GM19239 (cell line): ENCODE measurements around the gene LCE1E.

Source experiments
- DNase-seq: peaks from one replicate; pipeline ENCODE4 v3.0.0; 2011; ENCODE audit warnings: low spot score; ENCODE audit not compliant: insufficient read length
- FAIRE-seq: peaks from 2 replicates; lab custom pipeline; 2011; peaks lifted over from hg19 to GRCh38; lab: Jason Lieb, UNC

The LCE1E gene

DNA sequence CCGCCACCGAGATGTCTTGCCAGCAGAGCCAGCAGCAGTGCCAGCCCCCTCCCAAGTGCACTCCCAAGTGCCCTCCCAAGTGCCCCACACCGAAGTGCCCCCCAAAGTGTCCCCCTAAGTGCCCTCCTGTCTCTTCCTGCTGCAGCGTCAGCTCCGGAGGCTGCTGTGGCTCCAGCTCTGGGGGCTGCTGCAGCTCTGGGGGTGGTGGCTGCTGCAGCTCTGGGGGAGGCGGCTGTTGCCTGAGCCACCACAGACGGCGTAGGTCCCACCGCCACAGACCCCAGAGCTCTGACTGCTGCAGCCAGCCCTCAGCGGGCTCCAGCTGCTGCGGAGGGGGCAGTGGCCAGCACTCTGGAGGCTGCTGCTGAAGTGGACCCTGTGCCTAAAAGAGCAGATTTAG, 9.7 kb upstream of the LCE1E start:
- no peak for DNase-seq

DNA sequence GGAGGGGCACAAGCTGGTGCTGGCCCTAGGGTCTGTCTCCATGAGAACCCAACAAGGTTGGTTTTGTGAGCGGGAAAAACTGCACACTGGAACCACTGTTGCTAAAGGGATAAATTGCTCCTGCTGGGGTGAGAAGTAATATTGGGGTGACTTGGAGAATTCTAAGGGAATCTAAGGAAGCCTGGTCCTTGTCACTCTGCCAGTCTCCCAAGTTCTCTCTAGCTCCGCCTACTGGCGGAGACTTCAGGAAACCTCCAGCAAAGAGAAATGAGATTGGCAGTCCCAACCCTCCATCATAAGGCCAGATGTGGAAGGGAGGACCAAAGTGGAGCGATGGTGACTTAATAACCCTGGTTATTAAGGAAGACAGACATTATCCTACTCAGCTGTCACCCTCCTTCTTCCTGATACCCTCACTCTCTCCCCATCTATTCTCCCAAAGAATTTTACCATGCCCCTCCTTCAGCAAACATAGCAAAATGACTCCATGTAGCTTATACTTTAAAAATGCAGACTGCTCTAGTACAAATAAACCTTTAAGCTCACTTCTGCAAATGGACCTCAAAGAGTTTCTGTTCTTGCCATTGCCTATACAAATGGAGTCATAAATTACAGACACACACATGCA, 8.4 kb upstream of the LCE1E start:
- DNase-seq (no peak), FAIRE-seq (no peak)

More for the DNA sequence above, 9.7 kb upstream of the LCE1E start:
- no peak for FAIRE-seq

- FAIRE-seq (no peak), DNase-seq (no peak)
Measured at GRCh38 chr1:152783095-152783494, 3.0 kb upstream of the LCE1E start.

GRCh38 chr1:152795686-152796085, 9.6 kb downstream of the LCE1E start:
- DNase-seq (no peak), FAIRE-seq (no peak)

DNA sequence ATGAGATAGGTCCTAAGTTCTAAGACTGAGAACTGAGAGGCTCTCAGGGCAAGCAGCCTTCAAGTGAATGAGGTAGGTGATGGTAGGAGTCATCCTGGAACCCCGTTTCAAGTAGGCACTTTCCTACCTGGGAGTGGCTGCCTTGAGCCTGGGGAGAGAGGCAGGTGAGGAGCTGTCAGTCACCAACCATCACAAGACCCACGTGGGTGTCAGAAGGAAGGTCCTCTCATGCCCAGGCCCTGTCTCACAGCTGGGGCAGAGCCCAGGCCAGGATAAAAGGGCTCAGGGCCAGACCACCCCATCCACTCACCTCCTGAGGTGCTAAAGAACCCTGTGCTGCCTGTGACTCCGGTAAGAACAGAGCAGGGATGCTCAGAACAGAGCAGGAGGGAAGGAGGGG, 10.4 kb downstream of the LCE1E start, which contains the start of gene LCE1D:
LCE1D (plus strand) TSS at position 301 of the 400 bp plus-strand sequence. CDS start 1,074 bp downstream, outside the sequence.
- no peak for DNase-seq
- FAIRE-seq: no peak

DNA sequence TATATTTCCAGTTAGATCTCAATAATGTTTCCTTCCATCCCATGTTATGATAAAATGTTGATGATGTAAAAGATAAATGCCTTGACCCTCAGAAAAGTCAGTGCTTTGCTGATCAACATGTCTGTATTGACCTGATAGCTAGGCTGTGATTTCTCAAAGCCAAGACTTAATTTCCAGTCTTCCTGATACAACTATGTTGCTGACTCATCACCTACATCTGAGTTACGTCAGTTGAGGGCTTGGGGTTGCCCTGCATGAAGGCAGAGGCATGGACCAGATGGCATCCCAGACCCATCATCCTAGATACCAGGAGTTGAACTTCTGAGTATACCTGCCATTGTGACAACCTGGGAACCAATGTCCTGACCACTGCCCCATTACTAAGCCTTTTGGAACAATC, 15.3 kb downstream of the LCE1E start:
- DNase-seq: no peak

GRCh38 chr1:152806576-152806975, 20.5 kb downstream of the LCE1E start, which contains the start of gene LCE1C:
Gene LCE1C, minus strand, starts transcription at chr1:152806651. Its CDS starts 1,173 bp downstream, at chr1:152805478.
- FAIRE-seq: no peak
- no peak for DNase-seq

More for the DNA sequence above, 15.3 kb downstream of the LCE1E start:
- FAIRE-seq: no peak

DNA sequence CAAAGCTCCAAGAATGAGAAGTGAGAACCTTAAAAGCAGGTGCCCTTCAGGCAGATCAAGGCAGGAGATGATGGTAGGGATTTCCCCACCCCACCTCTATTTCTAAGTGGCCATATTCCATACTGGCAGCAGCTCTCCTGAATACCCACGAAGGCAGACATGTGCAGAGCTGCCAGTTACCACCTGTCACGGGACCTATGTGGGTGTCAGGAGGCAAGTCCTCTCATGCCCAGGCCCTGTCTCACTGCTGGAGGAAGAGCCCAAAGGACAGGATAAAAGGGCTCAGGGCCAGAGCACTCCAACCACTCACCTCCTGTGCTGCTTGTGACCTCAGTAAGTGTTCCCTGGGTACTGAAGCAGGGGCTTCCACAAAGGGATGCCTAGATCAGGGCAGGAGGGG, 25.0 kb downstream of the LCE1E start:
- DNase-seq: no peak
- no peak for FAIRE-seq

DNA sequence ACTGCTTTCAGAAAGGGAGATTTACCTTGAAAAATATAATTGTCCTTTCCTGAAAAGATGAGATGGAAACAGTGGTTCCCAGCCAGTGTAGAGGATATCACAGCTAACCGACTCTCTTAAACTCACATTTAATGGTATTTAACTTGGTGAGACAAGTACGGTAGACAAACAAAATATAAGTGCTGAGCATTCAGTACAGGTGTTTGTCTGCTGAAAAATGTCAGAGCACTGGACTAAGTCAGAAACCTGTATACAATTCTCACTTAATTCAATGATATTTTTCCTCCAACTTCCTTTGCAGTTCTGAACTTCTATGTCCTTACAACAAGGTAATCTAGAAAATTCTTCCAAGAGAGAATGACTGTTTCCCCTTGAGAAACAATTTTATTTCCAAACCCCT, 25.6 kb downstream of the LCE1E start, which contains the start of gene LCE1B:
LCE1B (plus strand) TSS at position 301 of the 400 bp plus-strand sequence. CDS start 476 bp downstream, outside the sequence.
- FAIRE-seq: no peak
- no peak for DNase-seq

- FAIRE-seq: no peak
Measured at GRCh38 chr1:152817309-152817708, 31.3 kb downstream of the LCE1E start.

GRCh38 chr1:152823294-152823693, 37.2 kb downstream of the LCE1E start:
- no peak for FAIRE-seq

More at GRCh38 chr1:152817309-152817708, 31.3 kb downstream of the LCE1E start:
- no peak for DNase-seq

GRCh38 chr1:152824964-152825363, 38.9 kb downstream of the LCE1E start:
- no peak for FAIRE-seq
- DNase-seq: no peak

More at GRCh38 chr1:152823294-152823693, 37.2 kb downstream of the LCE1E start:
- DNase-seq: no peak

- FAIRE-seq (no peak), DNase-seq (no peak)
Measured at GRCh38 chr1:152827173-152827572, 41.1 kb downstream of the LCE1E start, which contains the start of gene LCE1A. Gene LCE1A, plus strand, starts transcription at chr1:152827473. Its CDS starts 0 bp downstream, at chr1:152827473.

DNA sequence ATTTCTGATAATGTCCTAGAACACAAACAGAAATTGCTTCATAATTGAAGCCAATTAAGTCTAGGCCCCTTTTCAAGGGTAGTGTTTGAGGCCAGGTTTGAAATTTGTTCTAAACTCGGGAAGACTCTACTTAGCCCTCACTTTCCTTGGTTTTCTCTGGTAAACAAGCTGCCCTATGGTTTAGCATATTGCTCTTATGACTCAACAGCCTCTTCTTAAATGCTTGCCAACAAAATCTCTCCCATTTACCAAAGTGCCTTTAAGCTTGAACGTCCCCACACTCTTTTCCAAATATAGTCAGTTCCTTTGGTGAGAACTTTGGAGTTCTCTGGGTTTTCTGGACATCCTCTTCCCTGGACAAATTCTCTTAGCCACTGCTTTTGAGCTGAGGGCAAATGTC, 50.8 kb downstream of the LCE1E start:
- FAIRE-seq (no peak), DNase-seq (no peak)
